Daoy (cell line): Measurements from ENCODE around the gene KDM4B. TPM values are rescaled to one million over a fixed set of nuclear protein-coding genes. Genes with fewer than 3 reads are reported as not detected.

Experiments
- total RNA-seq: library from RNA; depleted of rRNA; stranded (reverse); fragments of >200 nt; shearing (Covaris generic); gene quantifications from 2 replicates; pipeline ENCODE4 v1.2.3, GENCODE V29; 2014; rRNA removed

Gene KDM4B
- total RNA-seq, 1 experiment from 2014 or later = 4.2 TPM

Other genes with a start within 250 kb of the KDM4B start
- gene DPP9, start 245.3 kb upstream of the KDM4B start, total RNA-seq = 77.1 and 109 TPM in 2 replicates
- gene FEM1A, start 177.4 kb upstream of the KDM4B start, total RNA-seq = 13.5 and 14.0 TPM in 2 replicates
- gene TICAM1, start 137.4 kb upstream of the KDM4B start, total RNA-seq = 0.74 and 1.7 TPM in 2 replicates
- 102 and 114 TPM in 2 replicates for gene PLIN3, start 101.4 kb upstream of the KDM4B start, total RNA-seq
- not detected in 2 replicates for gene ARRDC5, start 66.2 kb upstream of the KDM4B start, total RNA-seq
- 32.4 and 34.6 TPM in 2 replicates for gene UHRF1, start 59.6 kb upstream of the KDM4B start, total RNA-seq